NCI-H345 (cell line): ENCODE results near the gene PSMB3.

Experiments
- DNase-seq: peaks from one replicate; lab custom pipeline; 2025; lab: John Stamatoyannopoulos, UW

The PSMB3 gene

DNA sequence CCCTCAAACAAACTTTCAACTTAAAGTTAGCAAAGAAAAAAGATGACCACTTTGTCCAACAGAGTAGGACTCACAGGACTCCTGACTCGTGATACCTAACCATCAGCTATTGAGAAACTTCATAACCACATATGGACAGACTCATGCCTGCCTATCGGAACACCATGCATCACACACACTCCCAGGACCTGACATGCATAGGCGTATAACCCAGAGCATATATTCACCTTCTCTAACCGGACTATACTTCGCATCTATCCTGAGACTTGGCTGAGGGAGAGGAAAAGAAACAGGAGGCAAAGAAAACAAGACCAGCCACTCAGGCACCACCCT lies 44.6 kb downstream of the PSMB3 start:
- no peak for DNase-seq

DNA sequence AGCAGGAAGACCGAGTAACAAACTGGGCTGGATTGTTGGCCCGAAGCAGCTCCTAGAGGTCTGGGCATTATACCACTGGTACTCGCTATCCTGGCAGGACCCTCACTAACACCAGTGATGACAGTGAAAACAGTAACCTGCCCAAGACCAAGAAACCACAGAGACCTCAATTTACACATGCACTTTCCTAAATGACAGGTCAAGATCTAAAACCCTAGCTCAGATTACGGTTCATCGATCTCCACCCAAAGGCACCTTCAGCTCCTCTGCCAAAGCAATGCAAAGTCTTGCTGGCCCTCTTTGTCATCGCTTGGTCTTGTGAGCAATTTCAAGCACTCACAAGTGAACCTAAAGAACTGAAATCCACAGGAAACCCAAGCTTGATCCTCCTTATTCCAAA lies 45.3 kb downstream of the PSMB3 start:
- no peak for DNase-seq

DNA sequence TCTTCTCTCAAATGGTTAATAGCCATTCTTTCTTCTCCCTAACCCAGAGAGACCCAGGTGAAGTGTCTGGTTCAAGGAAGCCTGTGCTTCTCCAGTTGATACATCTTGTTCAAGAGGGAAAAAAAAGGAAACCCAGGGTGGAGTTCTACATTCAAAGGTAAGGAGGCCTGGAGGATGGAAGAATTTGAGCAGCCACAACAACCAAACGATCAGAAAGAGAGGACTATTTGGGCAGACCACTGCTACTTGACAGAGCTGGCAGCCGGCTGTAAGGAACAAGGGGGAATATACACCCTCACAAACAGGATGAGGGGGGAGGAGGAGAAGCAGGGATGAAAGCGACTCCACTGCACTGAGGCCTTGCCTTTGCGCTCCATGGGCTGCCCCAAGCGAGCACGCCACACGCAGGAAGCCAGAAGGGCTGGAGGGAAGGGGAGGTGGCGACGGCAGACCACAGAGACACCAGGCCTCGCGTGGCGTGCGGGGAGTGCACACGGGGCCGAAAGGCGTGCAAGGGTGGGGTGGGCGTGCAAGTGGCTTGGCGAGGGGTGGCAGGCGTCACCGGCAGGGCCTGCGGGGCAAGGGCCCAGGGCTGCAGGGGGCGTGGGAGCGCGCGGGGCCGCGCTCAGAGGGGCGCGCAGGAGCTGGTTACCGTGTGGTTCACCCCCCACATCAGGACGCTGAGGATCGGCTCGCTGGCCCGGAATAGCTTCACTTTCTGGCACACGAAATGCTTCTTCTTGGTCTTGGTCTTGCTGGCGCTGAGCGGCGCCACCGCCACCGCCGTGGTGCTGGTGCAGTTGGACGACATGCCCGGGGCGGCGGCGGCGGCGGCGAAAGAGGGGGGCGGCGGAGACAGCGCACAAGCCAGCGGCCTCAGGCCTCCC lies 46.3 kb downstream of the PSMB3 start:
- peak; percentile 51 for DNase-seq

DNA sequence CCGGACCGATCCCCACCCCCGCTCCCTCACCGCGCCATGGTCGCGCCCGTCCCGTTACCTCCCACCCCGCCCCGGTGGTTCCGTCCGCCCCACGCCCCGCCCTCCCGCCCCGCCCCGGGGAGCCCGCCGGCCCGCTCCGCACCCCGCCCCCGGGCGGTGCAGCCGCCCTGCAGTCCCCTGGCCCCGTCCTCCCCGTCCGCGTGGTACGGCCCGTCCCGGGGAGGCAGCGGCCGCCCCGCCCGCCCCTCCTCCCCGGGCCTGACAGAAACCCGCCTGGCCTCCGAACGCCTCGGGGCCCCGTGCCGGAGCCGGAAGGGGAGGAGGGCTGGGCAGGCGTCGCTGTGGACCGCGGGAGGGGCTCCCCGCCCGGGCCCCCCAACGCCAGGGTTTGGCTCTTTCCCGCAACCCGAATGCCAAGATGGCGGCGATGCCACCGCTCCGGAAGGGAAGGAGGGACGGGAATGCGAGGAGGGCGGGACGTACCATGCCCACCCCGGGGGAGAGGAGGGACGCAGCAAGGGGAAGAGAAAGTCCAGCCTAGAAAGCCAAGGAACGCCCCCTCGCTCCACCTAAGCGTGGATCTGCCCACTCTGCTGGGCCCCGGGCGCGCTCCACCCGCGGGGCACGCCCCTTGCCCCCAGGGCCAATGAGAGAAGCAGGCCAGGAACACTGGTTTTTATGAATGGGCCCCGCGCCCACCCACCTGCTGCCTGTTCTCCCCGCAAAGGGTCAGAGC lies 47.1 kb downstream of the PSMB3 start, which contains the start of gene PIP4K2B:
PIP4K2B (minus strand) TSS at position 56 of the 736 bp plus-strand sequence. CDS start 132 bp downstream, outside the sequence.
- peak; percentile 98 for DNase-seq

DNA sequence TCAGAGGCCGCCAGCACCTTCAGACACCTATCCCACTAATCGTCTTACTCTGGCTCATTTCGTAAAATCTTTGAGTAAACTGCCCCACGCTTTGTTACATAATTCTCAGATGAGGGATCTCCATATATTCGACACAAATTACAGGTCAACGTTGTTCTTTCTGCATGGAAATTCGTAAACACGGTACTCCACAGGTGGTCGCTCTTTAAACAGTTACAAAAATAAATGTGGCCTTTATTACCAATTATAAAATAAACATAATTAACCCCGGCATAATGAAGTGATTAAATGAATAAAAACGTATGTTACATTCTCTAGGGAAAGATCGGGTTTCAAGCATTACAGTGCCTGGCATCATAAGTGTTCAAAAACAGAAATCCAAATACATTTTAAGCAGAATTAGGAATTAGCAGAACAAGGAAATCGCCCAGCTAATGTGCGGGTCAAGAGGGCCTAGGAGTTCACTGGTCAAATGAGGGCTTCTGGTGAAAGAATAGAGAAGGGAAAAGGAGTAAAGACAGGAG lies 47.8 kb downstream of the PSMB3 start:
- no peak for DNase-seq

DNA sequence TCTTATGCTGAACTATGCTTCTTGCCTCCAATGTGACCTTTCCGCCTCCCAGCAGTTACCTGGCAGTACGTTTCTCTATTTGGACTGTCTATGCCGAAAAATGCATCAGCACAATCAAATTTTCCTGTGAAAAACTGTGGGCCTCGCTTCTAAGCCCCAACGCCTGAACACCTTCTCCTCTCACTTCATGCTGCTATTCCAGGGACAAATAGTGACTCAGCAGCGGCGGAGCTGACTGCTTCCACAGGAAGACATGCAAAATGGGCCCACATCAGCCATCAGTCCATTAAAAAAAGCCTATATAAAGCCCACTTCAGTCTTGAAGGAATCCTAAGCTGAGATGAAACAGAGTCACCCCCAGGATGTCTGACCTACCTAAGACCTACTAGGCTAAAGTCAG lies 57.3 kb downstream of the PSMB3 start:
- no peak for DNase-seq
